ENCODE measurements around the gene TMEM170B.

Gene TMEM170B, protein sequence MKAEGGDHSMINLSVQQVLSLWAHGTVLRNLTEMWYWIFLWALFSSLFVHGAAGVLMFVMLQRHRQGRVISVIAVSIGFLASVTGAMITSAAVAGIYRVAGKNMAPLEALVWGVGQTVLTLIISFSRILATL

GRCh38 chr6:11537229-11538051 lies at the start of gene TMEM170B:
Gene TMEM170B (plus strand): TSS chr6:11537749. CDS start chr6:11538278, 529 bp downstream.
- peak; percentile 92 for DNase-seq (ENCODE audit: low spot score)

DNA sequence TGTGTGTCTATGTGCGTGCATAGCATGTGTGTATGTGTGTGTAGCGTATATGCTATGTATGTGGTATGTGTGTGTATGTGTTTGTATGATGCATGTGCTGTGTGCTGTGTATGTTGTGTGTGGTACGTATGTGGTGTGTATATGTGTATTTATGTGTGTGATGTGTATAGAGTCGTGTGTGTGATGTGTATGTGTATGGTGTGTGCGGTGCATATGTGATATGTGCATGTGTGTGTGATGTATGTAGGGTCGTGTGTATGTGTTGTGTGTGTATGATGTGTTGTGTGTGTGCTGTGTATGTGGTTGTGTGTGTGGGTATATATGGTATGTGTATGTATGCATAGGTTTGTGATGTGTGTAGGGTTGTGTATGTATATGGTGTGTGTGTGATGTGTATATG lies 46.6 kb upstream of the TMEM170B start:
- DNase-seq (ENCODE audit: low spot score), result no peak

DNA sequence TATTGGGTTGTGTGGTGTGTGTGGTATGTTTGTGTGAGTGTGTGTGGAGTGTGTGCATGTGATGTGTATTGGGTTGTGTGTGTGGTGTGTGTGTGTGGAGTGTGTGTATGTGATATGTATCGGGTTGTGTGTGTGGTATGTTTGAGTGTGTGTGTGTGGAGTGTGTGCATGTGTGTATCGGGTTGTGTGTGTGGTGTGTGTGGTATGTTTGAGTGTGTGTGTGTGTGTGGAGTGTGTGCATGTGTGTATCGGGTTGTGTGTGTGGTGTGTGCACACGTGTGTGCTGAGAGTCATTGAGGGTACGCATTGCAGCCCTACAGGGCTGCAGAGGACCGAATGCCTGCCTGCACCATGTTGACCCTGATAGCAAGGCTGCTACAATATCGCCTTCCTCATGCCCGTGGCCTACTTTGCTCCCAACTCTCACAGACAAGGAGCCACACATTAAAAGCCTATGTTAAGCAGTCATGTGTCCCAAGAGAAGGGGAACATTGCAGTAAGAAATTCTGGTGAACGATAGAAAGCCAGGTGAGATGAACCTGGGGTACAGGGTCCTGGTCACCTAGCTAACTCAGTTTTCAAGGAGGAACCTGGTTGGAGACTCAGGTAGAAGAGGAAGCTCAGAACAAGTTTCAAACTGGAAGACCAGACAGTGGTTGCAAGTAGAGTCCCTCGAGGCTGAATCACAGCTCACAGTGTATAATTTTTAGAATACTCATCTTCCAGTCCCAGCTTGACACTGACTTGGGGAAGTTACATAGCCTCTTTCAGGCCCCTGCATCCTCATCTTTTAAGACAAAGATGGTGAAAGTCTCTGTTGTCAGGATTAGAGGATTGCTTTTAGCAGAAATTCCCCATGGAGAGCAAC lies 45.7 kb upstream of the TMEM170B start:
- no peak for DNase-seq (ENCODE audit: low spot score)

DNA sequence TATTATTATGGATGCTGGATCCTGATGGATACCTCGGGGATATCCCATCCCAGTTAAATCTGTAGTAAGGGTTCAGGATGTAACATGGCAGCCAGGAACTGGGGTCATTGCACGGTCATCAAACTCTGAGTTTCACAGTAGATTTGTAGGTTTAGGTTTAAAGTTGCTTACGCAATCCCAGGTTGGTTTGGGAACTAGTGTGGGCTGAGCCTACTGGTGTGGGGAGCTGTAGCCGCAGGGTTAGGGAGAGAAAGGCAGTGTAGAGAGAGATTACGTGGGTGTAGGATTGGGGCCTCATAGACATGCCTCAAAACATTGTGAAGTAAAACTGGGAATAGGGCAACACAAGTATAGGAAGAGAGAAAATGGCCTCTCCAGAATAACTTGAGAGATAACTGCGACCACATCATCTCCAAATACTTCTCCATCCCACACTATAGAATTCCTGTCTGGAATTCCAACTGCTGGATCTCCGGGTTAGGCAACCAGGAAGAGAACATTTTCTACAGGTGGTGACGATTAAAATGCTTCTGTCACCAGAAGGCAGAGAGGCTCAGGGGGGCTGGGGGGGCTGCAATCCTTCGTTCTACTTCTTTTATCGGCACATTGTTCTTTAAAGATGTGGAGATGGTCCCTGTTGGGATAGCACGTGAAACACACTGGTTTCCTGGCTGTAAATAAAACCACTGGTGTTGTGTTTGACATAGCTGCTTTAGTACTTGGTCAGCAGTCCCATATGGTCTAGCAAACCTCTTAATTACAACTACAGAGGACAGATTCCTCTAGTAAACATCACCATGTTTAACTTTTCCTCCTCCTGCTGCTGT lies 44.9 kb upstream of the TMEM170B start:
- DNase-seq (ENCODE audit: low spot score), result no peak

DNA sequence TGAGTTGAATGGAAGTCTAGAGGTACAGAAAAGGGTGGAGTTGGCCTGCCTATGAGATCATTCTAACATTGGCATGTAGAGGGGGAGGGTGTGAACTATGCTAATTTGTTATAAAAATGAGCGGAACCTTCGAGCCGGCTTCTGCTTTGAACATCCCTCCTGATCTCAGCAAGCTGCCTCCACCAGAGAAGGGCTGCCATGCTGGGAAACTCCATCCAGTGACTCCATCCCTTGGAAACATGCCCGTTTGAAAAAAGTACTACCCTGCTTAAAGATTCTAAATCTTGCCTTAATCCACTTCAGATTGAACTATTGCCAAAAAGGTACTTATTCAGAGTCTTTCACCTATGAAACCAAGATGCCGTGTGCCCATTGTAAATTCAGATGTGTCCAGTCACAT lies 43.6 kb upstream of the TMEM170B start:
- DNase-seq (ENCODE audit: low spot score), result no peak

DNA sequence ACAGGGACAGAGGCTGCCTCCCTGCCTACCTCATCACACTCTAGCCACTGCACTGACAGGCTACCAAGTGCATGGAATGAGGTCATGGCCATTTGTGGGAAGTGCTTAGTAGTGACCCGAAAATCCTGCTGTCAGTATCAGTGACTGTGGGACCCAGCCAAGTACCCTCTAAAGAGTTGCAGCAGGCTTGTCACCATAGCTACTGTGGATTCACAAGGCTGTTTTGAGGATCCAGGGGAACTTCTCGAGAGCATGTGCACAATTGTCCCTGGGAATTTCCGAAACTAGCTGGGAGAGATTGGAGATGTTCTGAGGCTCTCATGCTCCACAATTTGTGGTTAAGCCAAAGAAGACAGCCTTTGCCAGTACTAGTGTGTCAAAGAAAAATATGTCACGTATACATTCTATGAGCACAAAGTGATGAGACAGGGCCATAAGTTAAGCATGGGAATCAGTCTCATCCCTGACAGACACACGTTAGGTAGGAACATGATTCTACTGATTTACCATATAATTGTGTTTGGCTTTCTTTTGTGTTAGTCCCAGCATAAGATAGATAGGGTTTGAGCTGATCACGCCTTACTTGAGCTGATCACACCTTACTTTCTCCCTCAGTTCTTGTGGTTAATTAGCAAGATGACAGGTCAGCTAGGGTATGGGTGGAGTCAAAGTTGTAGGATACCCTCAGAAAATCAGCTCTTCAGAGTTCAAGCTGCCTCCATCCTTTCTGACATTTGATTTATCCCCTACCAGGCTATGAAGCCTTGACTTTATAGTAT lies 42.6 kb upstream of the TMEM170B start:
- no peak for DNase-seq (ENCODE audit: low spot score)

DNA sequence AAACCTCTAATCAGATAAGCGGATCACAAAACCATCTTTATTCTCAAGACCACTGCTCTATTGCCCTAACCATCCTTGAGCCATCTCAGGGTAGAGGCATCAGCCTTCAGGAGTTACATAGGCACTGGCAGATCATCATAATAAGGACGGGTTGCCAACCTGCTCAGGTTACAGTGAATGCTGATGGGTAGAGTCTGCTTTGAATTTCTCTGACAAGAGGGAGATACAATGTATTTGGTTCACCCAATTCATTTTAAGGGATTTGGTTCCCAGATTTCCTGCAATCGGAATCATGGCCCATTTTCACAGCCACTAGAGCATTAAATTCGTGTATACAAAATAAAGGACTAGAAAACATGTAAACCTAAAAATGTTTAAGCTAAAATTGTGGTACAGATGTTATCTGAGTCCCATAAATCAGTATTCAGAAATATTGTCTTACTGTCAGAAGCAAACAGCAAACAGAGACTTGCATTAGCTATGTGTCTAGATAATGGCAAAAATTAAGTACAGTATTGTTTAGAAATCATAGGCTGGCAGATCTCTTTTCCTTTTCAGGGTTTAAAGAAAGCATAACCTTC lies 41.9 kb upstream of the TMEM170B start:
- no peak for DNase-seq (ENCODE audit: low spot score)

GRCh38 chr6:11496152-11497060 lies 41.1 kb upstream of the TMEM170B start:
- DNase-seq (ENCODE audit: low spot score), result peak; percentile 84

DNA sequence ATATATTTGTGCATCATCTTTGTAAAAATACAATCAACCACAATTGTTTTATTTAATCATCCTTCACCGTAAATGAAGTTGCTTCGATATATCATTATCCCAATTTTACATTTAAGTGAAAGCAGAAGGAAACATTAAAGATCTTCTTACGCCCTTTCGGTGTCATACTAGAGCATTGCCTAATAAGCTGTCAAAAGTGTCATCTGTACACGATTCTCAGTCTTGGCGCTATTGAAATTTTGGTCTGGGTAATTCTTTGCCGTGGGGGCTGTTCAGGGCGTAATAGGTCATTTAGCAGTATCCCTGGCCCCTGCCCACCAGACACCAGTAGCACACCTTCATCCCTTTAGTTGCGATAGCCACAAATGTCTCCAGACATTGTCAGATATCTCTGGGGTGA lies 40.4 kb upstream of the TMEM170B start:
- DNase-seq (ENCODE audit: low spot score), result no peak

- DNase-seq (ENCODE audit: low spot score), result no peak
Measured at GRCh38 chr6:11497881-11498280, 39.7 kb upstream of the TMEM170B start.

- no peak for DNase-seq (ENCODE audit: low spot score)
Measured at GRCh38 chr6:11500008-11500407, 37.5 kb upstream of the TMEM170B start.

DNA sequence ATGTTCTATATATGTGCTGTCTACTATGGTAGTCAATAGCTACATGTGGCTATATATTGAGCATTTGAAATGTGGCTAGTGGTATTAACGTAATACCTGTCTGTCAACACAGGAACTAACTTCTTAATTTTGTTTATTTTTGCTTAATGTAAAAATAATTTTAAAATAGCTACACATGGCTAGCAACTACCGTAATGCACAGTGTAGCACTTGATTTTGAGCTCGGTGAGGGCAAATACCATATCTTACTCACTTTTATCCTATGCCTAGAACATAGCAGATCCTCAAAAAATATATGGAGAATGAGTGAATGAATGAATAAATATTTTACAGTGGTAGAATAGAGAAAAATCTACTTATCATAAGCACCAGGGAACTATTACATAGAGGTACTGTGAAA lies 28.1 kb upstream of the TMEM170B start:
- DNase-seq (ENCODE audit: low spot score), result no peak

- DNase-seq (ENCODE audit: low spot score), result no peak
Measured at GRCh38 chr6:11514672-11515071, 22.9 kb upstream of the TMEM170B start.

DNA sequence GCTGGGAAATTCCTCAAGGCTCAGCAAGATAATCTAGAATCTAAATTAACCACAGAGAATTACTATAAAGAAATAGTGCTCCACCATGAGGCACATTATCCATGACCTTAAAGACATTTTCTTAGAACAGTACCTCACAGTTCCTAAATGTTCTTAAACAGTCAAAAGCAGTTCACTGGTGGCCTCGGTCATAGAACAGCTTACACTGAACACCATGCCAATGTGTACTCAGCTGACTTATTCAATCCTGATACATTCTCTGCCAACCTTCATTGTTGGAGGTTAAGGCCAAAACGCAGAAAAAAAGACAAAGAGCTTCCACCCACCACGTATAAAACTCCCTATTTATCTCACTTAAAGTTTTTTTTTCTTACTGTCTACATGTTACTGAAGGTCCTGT lies 21.8 kb upstream of the TMEM170B start:
- DNase-seq (ENCODE audit: low spot score), result no peak

GRCh38 chr6:11522812-11523605 lies 14.5 kb upstream of the TMEM170B start:
- DNase-seq (ENCODE audit: low spot score), result no peak

DNA sequence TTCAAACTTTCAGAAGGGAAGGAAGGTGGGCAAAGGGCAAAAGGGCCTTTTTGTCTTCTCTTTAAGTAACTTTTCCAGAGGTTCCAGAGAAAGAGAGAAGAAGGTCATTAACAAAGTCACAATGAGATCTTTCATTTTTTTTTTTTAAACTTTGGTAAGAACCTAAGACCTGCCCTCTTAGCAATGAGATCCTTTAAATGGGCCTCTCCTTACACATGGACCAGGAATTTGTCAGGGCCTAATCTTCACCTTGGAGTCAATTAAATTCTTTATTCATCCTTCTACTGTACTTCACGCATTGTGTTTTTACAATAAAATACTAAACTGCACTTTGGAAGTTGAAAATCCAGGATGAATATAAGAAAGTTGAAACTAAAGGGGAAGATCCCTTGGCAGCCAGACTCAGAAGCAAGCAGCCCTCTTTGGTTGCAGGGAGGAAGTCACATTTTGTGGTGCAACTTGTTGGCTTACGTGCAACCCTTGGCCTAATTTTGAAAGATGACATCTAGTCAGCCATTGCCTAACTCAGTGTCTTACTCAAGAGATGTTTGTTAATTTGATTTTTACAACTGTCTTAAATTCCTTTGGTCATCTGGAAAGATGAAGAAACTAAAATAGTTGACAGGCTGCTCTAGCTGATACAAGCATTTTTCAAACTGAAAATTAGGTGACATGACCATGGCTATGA lies 11.9 kb upstream of the TMEM170B start:
- no peak for DNase-seq (ENCODE audit: low spot score)

DNA sequence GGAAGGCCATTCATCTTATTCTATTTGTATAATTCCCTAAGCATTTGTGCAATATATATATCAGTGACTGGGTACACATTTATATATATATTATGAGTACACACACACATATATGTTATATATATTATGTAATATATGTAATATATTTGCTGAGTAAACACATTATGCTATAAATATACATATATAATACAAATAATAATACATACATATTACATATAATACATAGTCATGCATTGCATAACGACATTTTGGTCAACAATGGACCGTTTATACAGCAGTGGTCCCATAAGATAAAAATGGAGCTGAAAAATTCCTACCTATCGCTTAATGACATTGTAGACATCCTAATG lies 11.4 kb upstream of the TMEM170B start:
- no peak for DNase-seq (ENCODE audit: low spot score)

GRCh38 chr6:11527274-11527870 lies 10.2 kb upstream of the TMEM170B start:
- DNase-seq (ENCODE audit: low spot score), result no peak

All from activated CD4-positive, alpha-beta T cell treated with anti-CD3 and anti-CD28 coated beads, Interleukin-2, Interleukin-4, amounts not matched to agents 100 ng/mL and 50 ng/mL, durations not matched to agents 16 hours and 8 hours (primary cell).